ENCODE data around the gene NLRP12. TPM values are rescaled to one million over a fixed set of nuclear protein-coding genes. Genes with fewer than 3 reads are reported as not detected.
A peak's percentile ranks its signal among the peaks of the same experiment; 100 is the strongest.

The NLRP12 gene
- total and polyA plus RNA-seq, 2 donors (not counting 1 experiment from before 2014, with no cell fraction given), result not detected

DNA sequence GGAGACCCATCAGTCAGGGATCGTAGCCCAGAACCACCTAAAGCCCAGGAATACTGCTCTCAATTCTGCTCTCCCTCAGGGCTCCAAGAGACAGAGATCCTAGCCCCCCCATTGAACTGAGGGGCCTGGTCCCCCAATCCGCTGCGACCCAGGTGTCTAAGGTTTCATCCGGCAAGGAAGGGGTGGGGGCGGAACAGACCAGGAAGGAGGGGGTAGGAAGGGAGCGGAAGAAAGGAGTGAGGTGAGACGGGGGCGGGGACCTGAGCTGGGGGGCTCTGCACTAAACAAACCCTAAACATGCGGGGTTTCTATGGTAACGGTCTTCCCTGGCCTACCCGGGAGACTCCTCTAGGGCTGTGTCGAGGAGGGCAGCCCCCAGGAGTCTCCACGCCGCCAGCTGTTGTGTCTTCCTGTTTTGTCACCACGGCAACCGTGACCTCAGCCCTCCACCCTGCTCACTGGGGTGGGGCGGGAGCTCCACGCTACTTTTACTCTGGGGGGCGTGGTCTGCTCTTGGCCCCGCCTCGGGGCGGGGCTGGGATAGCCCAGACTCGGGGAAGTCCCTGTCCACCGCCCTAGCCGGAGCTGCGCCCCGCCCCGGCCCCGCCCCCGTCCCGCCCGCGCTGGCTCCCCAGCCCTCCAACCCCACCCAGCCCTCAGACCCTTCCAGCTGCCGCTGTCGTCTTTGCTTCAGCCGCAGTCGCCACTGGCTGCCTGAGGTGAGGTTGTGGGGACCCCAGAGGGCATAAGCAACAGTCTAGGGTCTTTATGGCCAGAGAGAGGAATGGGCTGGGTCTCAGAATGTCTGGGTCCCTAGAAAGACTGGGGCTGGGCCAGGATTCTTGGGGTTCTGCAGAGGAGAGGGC, 43.3 kb upstream of the NLRP12 start, which contains the start of gene MYADM:
TSS of gene MYADM (plus strand) at position 659 of the 866 bp plus-strand sequence. CDS start 5,647 bp downstream, outside the sequence.
- peaks cover 19% of the 10 kb centered on the region for H3K79me2 ChIP-seq (ENCODE audit: control insufficient read depth, insufficient read depth, low read length)
- no peaks in the 10 kb centered on the region for H4K20me1 ChIP-seq (ENCODE audit: control insufficient read depth, extremely low read depth, insufficient read depth, low read length)
- no peak for TF ChIP-seq EZH2 (IDR thresholded peaks at IDR 0.05; ENCODE audit: low read length, missing control alignments)
- TF ChIP-seq, protein P1, sequence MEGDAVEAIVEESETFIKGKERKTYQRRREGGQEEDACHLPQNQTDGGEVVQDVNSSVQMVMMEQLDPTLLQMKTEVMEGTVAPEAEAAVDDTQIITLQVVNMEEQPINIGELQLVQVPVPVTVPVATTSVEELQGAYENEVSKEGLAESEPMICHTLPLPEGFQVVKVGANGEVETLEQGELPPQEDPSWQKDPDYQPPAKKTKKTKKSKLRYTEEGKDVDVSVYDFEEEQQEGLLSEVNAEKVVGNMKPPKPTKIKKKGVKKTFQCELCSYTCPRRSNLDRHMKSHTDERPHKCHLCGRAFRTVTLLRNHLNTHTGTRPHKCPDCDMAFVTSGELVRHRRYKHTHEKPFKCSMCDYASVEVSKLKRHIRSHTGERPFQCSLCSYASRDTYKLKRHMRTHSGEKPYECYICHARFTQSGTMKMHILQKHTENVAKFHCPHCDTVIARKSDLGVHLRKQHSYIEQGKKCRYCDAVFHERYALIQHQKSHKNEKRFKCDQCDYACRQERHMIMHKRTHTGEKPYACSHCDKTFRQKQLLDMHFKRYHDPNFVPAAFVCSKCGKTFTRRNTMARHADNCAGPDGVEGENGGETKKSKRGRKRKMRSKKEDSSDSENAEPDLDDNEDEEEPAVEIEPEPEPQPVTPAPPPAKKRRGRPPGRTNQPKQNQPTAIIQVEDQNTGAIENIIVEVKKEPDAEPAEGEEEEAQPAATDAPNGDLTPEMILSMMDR (conservative IDR thresholded peaks at IDR 0.05 in 1 of 2, IDR thresholded peaks at IDR 0.05 in 1 of 2; ENCODE audit: low read depth in 1 of 2, low read length in 2 of 2), result no peak
- H3K27me3 ChIP-seq (ENCODE audit: control insufficient read depth, insufficient read depth, low read length), result no peaks in the 10 kb centered on the region
- H2AFZ ChIP-seq (ENCODE audit: low read length), result no peak within 1 kb of the TSS
- H3K9me3 ChIP-seq (ENCODE audit: control insufficient read depth, insufficient read depth, low read depth, low read length), result no peaks in the 10 kb centered on the region
- H3K4me2 ChIP-seq (ENCODE audit: extremely low read depth, insufficient read depth, low read length), result peak within 1 kb of the TSS; percentile 93
- peaks cover 3% of the 10 kb centered on the region for H3K36me3 ChIP-seq (ENCODE audit: control insufficient read depth, insufficient read depth, low read length)
- peak within 1 kb of the TSS; percentile 100 for H3K27ac ChIP-seq (ENCODE audit: insufficient read depth, low read length)
- peaks cover 7% of the 10 kb centered on the region for H3K4me1 ChIP-seq (ENCODE audit: control insufficient read depth, extremely low read depth, insufficient read depth, low read length)
- H3K9ac ChIP-seq (ENCODE audit: insufficient read depth, low read length), result peak within 1 kb of the TSS; percentile 99
- H3K4me3 ChIP-seq (replicated peaks in 1 of 4; ENCODE audit: control extremely low read depth in 1 of 4, insufficient read depth in 1 of 4, low read depth in 3 of 4, low read length in 4 of 4), result peak within 1 kb of the TSS; percentile 93 to 99 (median 96)
- DNase-seq (ENCODE audit: low read depth in 2 of 2), result peak; percentile 97 to 98

DNA sequence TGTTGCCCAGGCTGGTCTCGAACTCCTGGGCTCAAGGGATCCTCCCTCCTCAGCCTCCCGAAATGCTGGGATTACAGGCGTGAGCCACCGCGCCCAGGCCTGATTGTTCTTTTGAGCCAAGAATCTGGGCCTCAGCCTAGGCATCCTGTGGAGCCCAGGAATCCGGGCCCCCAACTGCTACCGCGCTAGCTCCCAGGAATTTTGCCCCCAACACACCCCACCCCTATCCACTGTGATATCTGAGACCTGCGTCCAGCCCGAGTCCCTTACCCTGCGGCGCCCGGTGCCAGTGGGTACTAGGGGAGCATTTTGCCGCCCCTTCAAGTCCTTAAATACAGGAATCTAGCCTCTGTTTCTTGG, 42.7 kb upstream of the NLRP12 start:
- Histone ChIP-seq H3K9ac (ENCODE audit: insufficient read depth, low read length) (peak overlapping the region; percentile 86), H3K79me2 (ENCODE audit: control insufficient read depth, insufficient read depth, low read length) (peaks cover 19% of the 10 kb centered on the region), H3K27ac (ENCODE audit: insufficient read depth, low read length) (peak overlapping the region; percentile 100), H3K27me3 (ENCODE audit: control insufficient read depth, insufficient read depth, low read length) (no peaks in the 10 kb centered on the region), H4K20me1 (ENCODE audit: control insufficient read depth, extremely low read depth, insufficient read depth, low read length) (no peaks in the 10 kb centered on the region), H3K4me1 (ENCODE audit: control insufficient read depth, extremely low read depth, insufficient read depth, low read length) (peaks cover 7% of the 10 kb centered on the region), H3K4me3 (replicated peaks in 1 of 4; ENCODE audit: control extremely low read depth in 1 of 4, insufficient read depth in 1 of 4, low read depth in 3 of 4, low read length in 4 of 4) (peak overlapping the region; percentile 36 to 60 (median 54)), H3K4me2 (ENCODE audit: extremely low read depth, insufficient read depth, low read length) (peak overlapping the region; percentile 93), H2AFZ (ENCODE audit: low read length) (no peak overlapping the region), H3K9me3 (ENCODE audit: control insufficient read depth, insufficient read depth, low read depth, low read length) (no peaks in the 10 kb centered on the region), H3K36me3 (ENCODE audit: control insufficient read depth, insufficient read depth, low read length) (peaks cover 3% of the 10 kb centered on the region)
- TF ChIP-seq EZH2 (IDR thresholded peaks at IDR 0.05; ENCODE audit: low read length, missing control alignments), result no peak
- TF ChIP-seq, protein P1 (conservative IDR thresholded peaks at IDR 0.05 in 1 of 2, IDR thresholded peaks at IDR 0.05 in 1 of 2; ENCODE audit: low read depth in 1 of 2, low read length in 2 of 2), result no peak
- peak in 1 of 2 donors; percentile 21 for DNase-seq (ENCODE audit: low read depth in 2 of 2)
